H9 (cell line): Measurements from ENCODE around the gene AKR1E2. TPM values are rescaled to one million over a fixed set of nuclear protein-coding genes. Genes with fewer than 3 reads are reported as not detected.

Source experiments
- DNase-seq: peaks from one replicate; pipeline ENCODE4 v3.0.0-alpha.2; 2017
- H2AFZ ChIP-seq: one replicate; pipeline ENCODE4 v1.6.1; 2013; ENCODE audit warnings: mild to moderate bottlenecking, low read length, control low read depth, moderate library complexity
- H2AK5ac ChIP-seq: 2 replicates; pipeline ENCODE4 v1.6.1; 2013; ENCODE audit warnings: low read length, control low read depth, mixed read lengths; ENCODE audit not compliant: insufficient read length
- H2BK120ac ChIP-seq: one replicate; pipeline ENCODE4 v1.6.1; 2013; ENCODE audit warnings: low read depth, mild to moderate bottlenecking, low read length, control low read depth, inconsistent platforms; ENCODE audit not compliant: poor library complexity, severe bottlenecking
- H2BK12ac ChIP-seq: 2 replicates; pipeline ENCODE4 v1.6.1; 2013; ENCODE audit warnings: low read length, control low read depth, mixed read lengths, low read depth; ENCODE audit not compliant: insufficient read length
- H2BK15ac ChIP-seq: 2 replicates; pipeline ENCODE4 v1.6.1; 2013; ENCODE audit warnings: low read depth, low read length, control low read depth
- H2BK20ac ChIP-seq: one replicate; pipeline ENCODE4 v1.6.1; 2013; ENCODE audit warnings: low read depth, mild to moderate bottlenecking, low read length, control low read depth, inconsistent platforms; ENCODE audit not compliant: poor library complexity, severe bottlenecking
- H2BK5ac ChIP-seq: 2 replicates; pipeline ENCODE4 v1.6.1; 2013; ENCODE audit warnings: low read length, control low read depth, mixed read lengths; ENCODE audit not compliant: insufficient read length
- H3K14ac ChIP-seq: 2 replicates; pipeline ENCODE4 v1.6.1; 2013; ENCODE audit warnings: low read length, control low read depth; ENCODE audit not compliant: insufficient read depth
- H3K18ac ChIP-seq: 2 replicates; pipeline ENCODE4 v1.6.1; 2013; ENCODE audit warnings: low read depth, mild to moderate bottlenecking, mixed read lengths, low read length, control low read depth; ENCODE audit not compliant: insufficient read length
- H3K23ac ChIP-seq: 2 replicates; pipeline ENCODE4 v1.6.1; 2013; ENCODE audit warnings: low read length, control low read depth, mixed read lengths, low read depth; ENCODE audit not compliant: insufficient read length
- H3K23me2 ChIP-seq: 2 replicates; pipeline ENCODE4 v1.6.1; 2013; ENCODE audit warnings: low read depth, mild to moderate bottlenecking, mixed read lengths, low read length, control low read depth; ENCODE audit not compliant: insufficient read length, poor library complexity, severe bottlenecking
- H3K27ac ChIP-seq: 2 replicates; pipeline ENCODE4 v1.5.1; 2013; ENCODE audit warnings: low read length, control low read depth, mixed read lengths, low read depth; ENCODE audit not compliant: insufficient read length
- H3K27me3 ChIP-seq: 2 replicates; pipeline ENCODE4 v1.6.1; 2013; ENCODE audit warnings: low read length, control low read depth, inconsistent platforms; ENCODE audit not compliant: insufficient read depth
- H3K4ac ChIP-seq: 2 replicates; pipeline ENCODE4 v1.6.1; 2013; ENCODE audit warnings: low read depth, mild to moderate bottlenecking, control low read depth, inconsistent platforms, low read length, moderate library complexity
- H3K4me1 ChIP-seq: 2 replicates; pipeline ENCODE4 v1.6.1; 2013; ENCODE audit warnings: low read length, control low read depth, inconsistent platforms; ENCODE audit not compliant: insufficient read depth
- H3K4me2 ChIP-seq: 2 replicates; pipeline ENCODE4 v1.6.1; 2013; ENCODE audit warnings: low read length, control low read depth, mixed read lengths; ENCODE audit not compliant: insufficient read length, insufficient read depth
- H3K56ac ChIP-seq: 2 replicates; pipeline ENCODE4 v1.6.1; 2013; ENCODE audit warnings: low read depth, mild to moderate bottlenecking, mixed read lengths, low read length, control low read depth; ENCODE audit not compliant: insufficient read length
- H3K79me1 ChIP-seq: 2 replicates; pipeline ENCODE4 v1.6.1; 2013; ENCODE audit warnings: low read depth, mild to moderate bottlenecking, moderate library complexity, low read length, control low read depth, inconsistent platforms; ENCODE audit not compliant: insufficient read depth, poor library complexity, severe bottlenecking
- H3K79me2 ChIP-seq: 2 replicates; pipeline ENCODE4 v1.6.1; 2013; ENCODE audit warnings: low read length, control low read depth, inconsistent platforms; ENCODE audit not compliant: insufficient read depth
- H3K9ac ChIP-seq: 2 replicates; pipeline ENCODE4 v1.6.1; 2013; ENCODE audit warnings: low read length, control low read depth, mixed read lengths; ENCODE audit not compliant: insufficient read length; ENCODE audit errors: extremely low read depth
- H3K9me3 ChIP-seq: one replicate; pipeline ENCODE4 v1.6.1; 2013; ENCODE audit warnings: low read depth, low read length, inconsistent platforms; ENCODE audit not compliant: control insufficient read depth
- H3T11ph ChIP-seq: one replicate; pipeline ENCODE4 v1.6.1; 2013; ENCODE audit warnings: mild to moderate bottlenecking, low read length, control low read depth, inconsistent platforms
- H4K20me1 ChIP-seq: one replicate; pipeline ENCODE4 v1.6.1; 2013; ENCODE audit not compliant: control insufficient read depth, insufficient read length, insufficient read depth
- H4K5ac ChIP-seq: 2 replicates; pipeline ENCODE4 v1.6.1; 2013; ENCODE audit warnings: low read depth, mild to moderate bottlenecking, mixed read lengths, low read length, control low read depth; ENCODE audit not compliant: insufficient read length
- H4K8ac ChIP-seq: replicated peaks from 2 replicates; pipeline ENCODE4 v1.6.1; 2013; ENCODE audit warnings: low read length, control low read depth, mixed read lengths, low read depth; ENCODE audit not compliant: insufficient read length
- H4K91ac ChIP-seq: 2 replicates; pipeline ENCODE4 v1.6.1; 2013; ENCODE audit warnings: low read depth, mild to moderate bottlenecking, moderate library complexity, mixed read lengths, low read length, control low read depth; ENCODE audit not compliant: insufficient read length
- H3K27ac Mint-ChIP-seq, 3 experiments: 2 replicates in 2 of 3; 3 replicates in 1 of 3; pipeline ENCODE4 v1.8.0; 2020 to 2021; ENCODE audit warnings: mixed read lengths in 3 of 3, mild to moderate bottlenecking in 1 of 3, moderate library complexity in 1 of 3
- H3K27me3 Mint-ChIP-seq: 2 replicates; pipeline ENCODE4 v1.8.0; 2021; ENCODE audit warnings: low read depth, mild to moderate bottlenecking, moderate library complexity, mixed read lengths
- H3K36me3 Mint-ChIP-seq, 3 experiments: 2 replicates in 2 of 3; 3 replicates in 1 of 3; pipeline ENCODE4 v1.8.0; 2020 to 2021; ENCODE audit warnings: low read depth in 3 of 3, mixed read lengths in 3 of 3; ENCODE audit not compliant: insufficient read depth in 1 of 3
- H3K4me1 Mint-ChIP-seq, 2 experiments: 2 replicates each; pipeline ENCODE4 v1.8.0; 2020; ENCODE audit warnings: mixed read lengths in 2 of 2
- H3K4me3 Mint-ChIP-seq, 2 experiments: 2 replicates in 1 of 2; 3 replicates in 1 of 2; pipeline ENCODE4 v1.8.0; 2020 to 2021; ENCODE audit warnings: mild to moderate bottlenecking in 2 of 2, mixed read lengths in 2 of 2, moderate library complexity in 1 of 2
- H3K9me3 Mint-ChIP-seq, 2 experiments: 2 replicates in 1 of 2; 3 replicates in 1 of 2; pipeline ENCODE4 v1.8.0; 2020; ENCODE audit warnings: mild to moderate bottlenecking in 2 of 2, mixed read lengths in 2 of 2, moderate library complexity in 1 of 2
- CTCF ChIP-seq: fragments of 200-600 bp; sonication (generic); conservative IDR thresholded peaks from 3 replicates; pipeline ENCODE4 v1.8.0; 2021; ENCODE audit warnings: antibody characterized with exemption, mild to moderate bottlenecking
- whole genome bisulfite sequencing: extraction: QIAGEN DNeasy Blood & Tissue Kit; methylation state at CpG from one replicate; pipeline ENCODE4 v1.1.7; 2013; ENCODE audit warnings: missing lambda C conversion rate, low lambda C conversion rate, mixed read lengths; ENCODE audit not compliant: insufficient read length; ENCODE audit errors: extremely low coverage; 5-methylcytosine and 5-hydroxymethylcytosine counted together
- total RNA-seq: library from RNA; stranded (reverse); gene quantifications from 2 replicates; pipeline ENCODE4 v1.2.1, GENCODE V29; 2021

Gene AKR1E2
- total RNA-seq, 1 experiment from 2014 or later: 2.2 TPM

- Histone ChIP-seq H3K79me1 (no peaks in the 10 kb centered on the region), H3T11ph (no peak overlapping the region), H3K79me2 (no peaks in the 10 kb centered on the region), H2BK120ac (no peak overlapping the region), H2AK5ac (no peak overlapping the region), H2BK12ac (no peak overlapping the region), H3K4me2 (no peak overlapping the region), H3K14ac (no peak overlapping the region), H3K4ac (no peak overlapping the region), H4K5ac (no peak overlapping the region), H2AFZ (no peak overlapping the region), H2BK15ac (no peak overlapping the region), H4K8ac (no peak overlapping the region), H4K91ac (no peak overlapping the region), H3K18ac (no peak overlapping the region), H3K4me1 (no peaks in the 10 kb centered on the region), H3K27me3 (no peaks in the 10 kb centered on the region), H3K56ac (no peak overlapping the region), H3K27ac (no peak overlapping the region), H3K9me3 (peaks cover 6% of the 10 kb centered on the region), H3K23me2 (no peaks in the 10 kb centered on the region), H2BK5ac (no peak overlapping the region), H3K9ac (no peak overlapping the region), H2BK20ac (no peak overlapping the region), H4K20me1 (no peaks in the 10 kb centered on the region), H3K23ac (no peak overlapping the region)
- no peak for TF ChIP-seq CTCF
- no peak overlapping the region for H3K27ac Mint-ChIP-seq
- peaks cover 18 to 49% of the 10 kb centered on the region in 2 experiments for H3K9me3 Mint-ChIP-seq
- peaks cover 3% of the 10 kb centered on the region for H3K27me3 Mint-ChIP-seq
- peaks cover 0 to 4% of the 10 kb centered on the region in 2 experiments; a peak in 1 of 4 replicates for H3K4me1 Mint-ChIP-seq
- no peak for DNase-seq
- no peak overlapping the region for H3K4me3 Mint-ChIP-seq
- no CpG with 5 or more reads among the region's 5 CpGs for WGBS
- H3K36me3 Mint-ChIP-seq: peaks cover 2 to 9% (median 5%) of the 10 kb centered on the region in 3 experiments; a peak in 6 of 7 replicates
Observed at GRCh38 chr10:4813496-4813895, 12.5 kb upstream of the AKR1E2 start.
